HepG2 (cell line): ENCODE results near the gene ANKRD13D. TPM values are rescaled to one million over a fixed set of nuclear protein-coding genes. Genes with fewer than 3 reads are reported as not detected.

Source experiments
- ATAC-seq: fragments of 200-7000 bp; cut with Tn5 transposase; 3 replicates; pipeline ENCODE4 v1.9.1; 2020; ENCODE audit warnings: mild to moderate bottlenecking, moderate library complexity
- BruUV-seq: library from RNA; stranded (reverse); fragments of 400-500 nt; replicated peaks from 2 replicates; lab custom pipeline; 2021; lab: Mats Ljungman, UMichigan
- CTCF ChIA-PET: fragments of 300-600 bp; formaldehyde crosslinking; extraction: SDS; loops from one replicate; lab custom pipeline; 2021; ENCODE audit warnings: low total read pairs, inconsistent platforms, low intra/inter-chr PET ratio; lab: Yijun Ruan, JAX
- POLR2A ChIA-PET: fragments of 350-600 bp; sonication (Branson Sonifier 250); formaldehyde crosslinking; loops from one replicate; lab custom pipeline; 2020; ENCODE audit warnings: antibody characterized with exemption, inconsistent platforms; lab: Yijun Ruan, JAX
- DNase-seq: peaks from one replicate; pipeline ENCODE4 v3.0.0-alpha.2; 2015; ENCODE audit warnings: low spot score
- FAIRE-seq: peaks from 3 replicates; lab custom pipeline; 2011; peaks lifted over from hg19 to GRCh38; lab: Jason Lieb, UNC
- H2AFZ ChIP-seq: one replicate; pipeline ENCODE4 v1.6.1; 2011; ENCODE audit warnings: low read length, inconsistent platforms
- H3K27ac ChIP-seq: fragments of 300-600 bp; 3 replicates; pipeline ENCODE4 v1.8.0; 2011; ENCODE audit warnings: mixed run types, mild to moderate bottlenecking, mixed read lengths, low read length, inconsistent platforms; ENCODE audit not compliant: insufficient read depth; ENCODE audit errors: extremely low read length
- H3K27me3 ChIP-seq, 2 experiments: fragments of 200-600 bp in 1 of 2; 2 replicates in 1 of 2; 3 replicates in 1 of 2; pipeline versions ENCODE4 v1.6.0 to v1.8.0; 2011; ENCODE audit warnings: low read length in 2 of 2, mild to moderate bottlenecking in 2 of 2, moderate library complexity in 2 of 2, inconsistent platforms in 1 of 2; ENCODE audit not compliant: insufficient read depth in 2 of 2, control insufficient read depth in 1 of 2
- H3K36me3 ChIP-seq, 2 experiments: fragments of 200-600 bp in 1 of 2; replicated peaks in 1 of 2; 2 replicates in 1 of 2; 3 replicates in 1 of 2; pipeline versions ENCODE4 v1.5.1 to v1.8.0; 2011; ENCODE audit warnings: low read length in 2 of 2, inconsistent platforms in 1 of 2; ENCODE audit not compliant: insufficient read depth in 2 of 2, control insufficient read depth in 1 of 2
- H3K4me1 ChIP-seq: 2 replicates; pipeline ENCODE4 v1.5.1; 2012; ENCODE audit warnings: low read length, inconsistent platforms; ENCODE audit not compliant: insufficient read depth
- H3K4me2 ChIP-seq: 2 replicates; pipeline ENCODE4 v1.6.0; 2011; ENCODE audit warnings: low read depth, low read length, inconsistent platforms
- H3K4me3 ChIP-seq, 3 experiments: fragments of 200-600 bp in 1 of 3; sonication (generic), shearing (Covaris generic) in 1 of 3; replicated peaks in 1 of 3; 2 replicates each; pipeline ENCODE4 v1.5.1; 2011 to 2016; ENCODE audit warnings: low read length in 3 of 3, inconsistent platforms in 2 of 3, low read depth in 2 of 3, mild to moderate bottlenecking in 2 of 3, control low read depth in 1 of 3, mixed read lengths in 1 of 3; ENCODE audit not compliant: insufficient read depth in 1 of 3
- H3K79me2 ChIP-seq: one replicate; pipeline ENCODE4 v1.6.1; 2011; ENCODE audit warnings: low read length, inconsistent platforms; ENCODE audit not compliant: insufficient read depth
- H3K9ac ChIP-seq: 2 replicates; pipeline ENCODE4 v1.6.0; 2011; ENCODE audit warnings: mild to moderate bottlenecking, low read depth, low read length, inconsistent platforms; ENCODE audit not compliant: insufficient read depth
- H3K9me3 ChIP-seq: 2 replicates; pipeline ENCODE4 v1.5.1; 2012; ENCODE audit warnings: mild to moderate bottlenecking, low read length
- H4K20me1 ChIP-seq: 2 replicates; pipeline ENCODE4 v1.6.0; 2011; ENCODE audit warnings: inconsistent platforms, mild to moderate bottlenecking, low read length, moderate library complexity; ENCODE audit not compliant: insufficient read depth
- ELF1 ChIP-seq: sonication (generic); formaldehyde crosslinking; IDR thresholded peaks from 2 replicates; pipeline ENCODE4 v1.4.0; 2020; ENCODE audit warnings: missing genetic modification reagents
- IKZF5 ChIP-seq: IDR thresholded peaks from 2 replicates; pipeline ENCODE4 v1.6.1; 2018; ENCODE audit warnings: missing genetic modification reagents, mild to moderate bottlenecking, missing compliant biosample characterization
- RBAK ChIP-seq: sonication (generic); formaldehyde crosslinking; IDR thresholded peaks from 2 replicates; pipeline ENCODE4 v1.5.1; 2020; ENCODE audit warnings: mild to moderate bottlenecking, missing genetic modification reagents
- SMYD3 ChIP-seq: sonication (generic); formaldehyde crosslinking; IDR thresholded peaks from 2 replicates; pipeline ENCODE4 v1.8.1; 2023; ENCODE audit warnings: mild to moderate bottlenecking, missing genetic modification reagents
- SP4 ChIP-seq: sonication (generic); formaldehyde crosslinking; IDR thresholded peaks from 2 replicates; pipeline ENCODE4 v1.8.1; 2023; ENCODE audit warnings: mild to moderate bottlenecking, missing genetic modification reagents
- ZBTB7B ChIP-seq: sonication (generic); formaldehyde crosslinking; IDR thresholded peaks from 2 replicates; pipeline ENCODE4 v1.4.0; 2020; ENCODE audit warnings: missing genetic modification reagents
- ZNF431 ChIP-seq: sonication (generic); formaldehyde crosslinking; IDR thresholded peaks from 2 replicates; pipeline ENCODE4 v1.9.0; 2022; ENCODE audit warnings: missing genetic modification reagents, low read depth, mild to moderate bottlenecking, borderline replicate concordance
- ZNF646 ChIP-seq: sonication (generic); formaldehyde crosslinking; IDR thresholded peaks from 2 replicates; pipeline ENCODE4 v1.9.0; 2021; ENCODE audit warnings: mild to moderate bottlenecking, missing genetic modification reagents
- WGBS: methylation state at CpG from one replicate; pipeline ENCODE4 v1.1.6; 2017; ENCODE audit warnings: low lambda C conversion rate; 5-methylcytosine and 5-hydroxymethylcytosine counted together
- in situ Hi-C: cut with HindIII; loops from 2 replicates; pipeline ENCODE4 v1.10.0; 2017; ENCODE audit warnings: low pct_unique_long_range_greater_than_20kb; ENCODE audit not compliant: extremely low pct_ligation_motif_present
- intact Hi-C: fragments of 100-400 bp; cut with micrococcal nuclease; formaldehyde crosslinking; loops from one replicate; pipeline ENCODE4 v1.10.0; 2022; ENCODE audit not compliant: unreplicated experiment
- polyA plus RNA-seq, 8 experiments: library from polyadenylated mRNA; depleted of rRNA in 3 of 8; stranded (reverse) in 7 of 8; unstranded in 1 of 8; fragments of >200 nt; fragmentation: Illumina TruSeq in 4 of 8; extraction: Trizol in 4 of 8; gene quantifications; 2 replicates each; pipeline versions ENCODE4 v1.2.1 to v1.2.3, GENCODE V29; 2011 to 2016; ENCODE audit warnings: low read depth in 4 of 8, missing spikeins in 1 of 8, mixed read lengths in 1 of 8; ENCODE audit not compliant: insufficient read depth in 1 of 8
- total RNA-seq, 5 experiments: library from RNA; depleted of rRNA; stranded (reverse); fragments of >200 nt; fragmentation: Illumina TruSeq; extraction: Trizol; gene quantifications; 2 replicates each; pipeline ENCODE4 v1.2.3, GENCODE V29; 2016; ENCODE audit warnings: low read depth in 1 of 5

The ANKRD13D gene
- total and polyA plus RNA-seq, 2 of the 13 experiments (the other 11 are each of a cell fraction or from before 2014, with no cell fraction given), result 18.6 to 27.3 TPM

- TF ChIP-seq SP4 (no peak), ZNF431 (CRISPR knock-in tag) (no peak), ZBTB7B (CRISPR knock-in tag) (no peak)
- 76% methylated on average over 22 of the region's 22 CpGs for WGBS
- Histone ChIP-seq H3K27ac (no peak overlapping the region), H3K9ac (no peak overlapping the region), H3K79me2 (no peaks in the 10 kb centered on the region), H3K9me3 (no peaks in the 10 kb centered on the region), H3K27me3 (no peaks in the 10 kb centered on the region), H3K36me3 (no peaks in the 10 kb centered on the region; a peak in 1 of 5 replicates), H3K4me2 (no peak overlapping the region), H3K4me1 (peaks cover 5% of the 10 kb centered on the region; the same call in 1 of the 2 replicates), H3K4me3 (no peak overlapping the region), H2AFZ (no peak overlapping the region), H4K20me1 (no peaks in the 10 kb centered on the region)
- ATAC-seq, result no peak
- BruUV-seq, result no TSS peak
- intact Hi-C loops (loop anchor here (10.0 kb wide), 1 partner anchor 198 kb away; the partner anchor contains the start of gene KDM2A), in situ Hi-C loops (no loop called here)
- POLR2A ChIA-PET, result interaction anchor here (2.0 kb wide), 1 partner anchor 9 kb away, joined by 9 read pairs; the partner anchor contains the start of gene SSH3
- FAIRE-seq, result no peak
- CTCF ChIA-PET, result no interaction called here
- no peak for DNase-seq
Observed at GRCh38 chr11:67312187-67313021, 23.3 kb downstream of the ANKRD13D start.

GRCh38 chr11:67313125-67313890, 24.2 kb downstream of the ANKRD13D start:
- ChIA-PET CTCF (no interaction called here), POLR2A (interaction anchor here (1.0 kb wide), 1 partner anchor 88 kb away, joined by 3 read pairs; the partner anchor contains the start of gene PPP1CA)
- H3K4me2 ChIP-seq, result no peak overlapping the region
- peaks cover 6% of the 10 kb centered on the region for H3K4me1 ChIP-seq
- no peaks in the 10 kb centered on the region for H3K36me3 ChIP-seq
- no peak for FAIRE-seq
- 93% methylated on average over 11 of the region's 11 CpGs for WGBS
- H4K20me1 ChIP-seq, result no peaks in the 10 kb centered on the region
- no peak overlapping the region for H3K4me3 ChIP-seq
- no peak overlapping the region for H3K27ac ChIP-seq
- in situ Hi-C loops (no loop called here), intact Hi-C loops (loop anchor here (10.0 kb wide), 1 partner anchor 199 kb away; the partner anchor contains the start of gene KDM2A)
- no peak for ATAC-seq
- no TSS peak for BruUV-seq
- no peaks in the 10 kb centered on the region for H3K27me3 ChIP-seq
- no peaks in the 10 kb centered on the region for H3K79me2 ChIP-seq
- no peak for DNase-seq
- H3K9me3 ChIP-seq, result no peaks in the 10 kb centered on the region
- H2AFZ ChIP-seq, result no peak overlapping the region
- no peak overlapping the region for H3K9ac ChIP-seq
- TF ChIP-seq ZNF646 (no peak), ELF1 (CRISPR knock-in tag) (no peak), RBAK (no peak), IKZF5 (CRISPR knock-in tag) (no peak), SMYD3 (CRISPR knock-in tag) (no peak)
